Measurements from ENCODE around the gene CLDN9.

GRCh38 chr16:3063625-3064386, 51.1 kb downstream of the CLDN9 start:
- no peak for TF ChIP-seq POLR2A (IDR thresholded peaks at IDR 0.05; ENCODE audit: low read depth, low read length)
- TF ChIP-seq POLR2AphosphoS5 (IDR thresholded peaks at IDR 0.05; ENCODE audit: low read depth, low read length) = no peak
- TF ChIP-seq PAX5 (IDR thresholded peaks at IDR 0.05; ENCODE audit: insufficient read depth, low read length, severe bottlenecking) = no peak
